IPS-15b (cell line): ENCODE data around the gene RAB37.
A peak's percentile ranks its signal among the peaks of the same experiment; 100 is the strongest.

Source experiments
- H3K27me3 ChIP-seq: one replicate; pipeline ENCODE4 v1.6.1; 2013; ENCODE audit warnings: low read length; ENCODE audit not compliant: control insufficient read depth, insufficient read depth
- H3K36me3 ChIP-seq: one replicate; pipeline ENCODE4 v1.6.1; 2013; ENCODE audit warnings: low read length; ENCODE audit not compliant: control insufficient read depth, insufficient read depth
- H3K4me1 ChIP-seq: one replicate; pipeline ENCODE4 v1.6.1; 2013; ENCODE audit warnings: mild to moderate bottlenecking, low read length; ENCODE audit not compliant: control insufficient read depth, insufficient read depth
- H3K4me3 ChIP-seq: one replicate; pipeline ENCODE4 v1.5.1; 2013; ENCODE audit warnings: low read depth, low read length
- H3K9ac ChIP-seq: one replicate; pipeline ENCODE4 v1.6.1; 2013; ENCODE audit warnings: low read depth, mild to moderate bottlenecking, low read length
- H3K9me3 ChIP-seq: one replicate; pipeline ENCODE4 v1.6.1; 2013; ENCODE audit warnings: mild to moderate bottlenecking, low read length; ENCODE audit not compliant: control insufficient read depth, insufficient read depth

The RAB37 gene

DNA sequence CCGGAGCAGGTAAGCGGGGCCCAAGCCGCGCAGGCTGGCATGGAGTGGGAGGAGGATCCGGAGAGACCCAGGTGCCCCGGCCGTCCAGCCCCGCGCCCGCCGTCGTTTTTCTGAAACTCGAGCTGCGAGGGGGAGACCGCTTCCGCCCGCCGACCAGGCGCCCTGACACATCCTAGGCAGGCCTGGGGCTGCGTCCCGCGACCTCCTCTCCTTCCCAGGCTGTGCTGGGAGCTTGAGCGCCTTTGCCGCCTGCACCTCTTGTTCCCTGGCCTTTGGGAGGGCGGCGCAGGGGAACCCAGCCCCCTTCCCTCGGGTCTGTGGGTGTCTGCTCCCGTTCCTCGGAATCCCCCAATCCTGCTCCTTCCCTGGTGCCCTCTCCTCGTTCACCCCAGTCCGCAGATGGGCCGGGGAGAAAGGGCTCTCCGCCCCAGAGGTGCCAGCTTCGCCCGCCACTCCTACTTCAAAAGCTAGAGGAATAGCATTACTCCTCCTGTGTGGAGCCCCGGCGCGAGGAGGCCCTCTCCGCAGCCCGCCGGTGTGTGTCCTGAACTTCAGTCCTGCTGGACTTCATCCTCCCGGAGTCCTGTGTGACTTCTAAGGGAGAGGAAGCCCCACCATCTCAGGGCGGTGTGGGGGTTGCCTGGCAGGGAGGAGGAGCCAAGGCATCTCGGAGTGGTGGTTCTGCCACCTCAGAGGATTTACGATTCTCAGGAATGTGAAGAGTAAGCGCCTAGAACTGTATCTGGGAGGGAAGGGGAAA is 12.4 kb downstream of the RAB37 start:
- H3K4me3 ChIP-seq = peak overlapping the region; percentile 87
- H3K27me3 ChIP-seq = no peaks in the 10 kb centered on the region
- no peaks in the 10 kb centered on the region for H3K9me3 ChIP-seq
- peak overlapping the region; percentile 73 for H3K9ac ChIP-seq
- H3K4me1 ChIP-seq = peaks cover 25% of the 10 kb centered on the region
- peaks cover 6% of the 10 kb centered on the region for H3K36me3 ChIP-seq

DNA sequence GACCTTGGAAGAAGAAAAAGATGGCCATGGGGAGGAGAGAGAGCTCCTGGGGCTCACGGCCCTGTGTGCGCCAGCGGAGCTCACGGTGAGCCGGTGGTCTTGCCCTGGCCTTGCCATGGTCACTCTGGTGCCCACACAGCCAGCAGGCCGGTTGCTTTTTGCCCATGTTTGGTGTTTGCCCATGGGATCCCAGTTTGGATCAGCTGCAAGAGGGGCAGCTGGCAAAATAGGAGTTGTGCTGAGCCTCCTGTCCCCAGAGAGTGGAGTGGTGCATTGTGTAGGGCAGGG is 12.9 kb downstream of the RAB37 start:
- H3K36me3 ChIP-seq = peaks cover 6% of the 10 kb centered on the region
- H3K4me3 ChIP-seq = peak overlapping the region; percentile 87
- peaks cover 25% of the 10 kb centered on the region for H3K4me1 ChIP-seq
- peak overlapping the region; percentile 54 for H3K9ac ChIP-seq
- no peaks in the 10 kb centered on the region for H3K9me3 ChIP-seq
- H3K27me3 ChIP-seq = no peaks in the 10 kb centered on the region

DNA sequence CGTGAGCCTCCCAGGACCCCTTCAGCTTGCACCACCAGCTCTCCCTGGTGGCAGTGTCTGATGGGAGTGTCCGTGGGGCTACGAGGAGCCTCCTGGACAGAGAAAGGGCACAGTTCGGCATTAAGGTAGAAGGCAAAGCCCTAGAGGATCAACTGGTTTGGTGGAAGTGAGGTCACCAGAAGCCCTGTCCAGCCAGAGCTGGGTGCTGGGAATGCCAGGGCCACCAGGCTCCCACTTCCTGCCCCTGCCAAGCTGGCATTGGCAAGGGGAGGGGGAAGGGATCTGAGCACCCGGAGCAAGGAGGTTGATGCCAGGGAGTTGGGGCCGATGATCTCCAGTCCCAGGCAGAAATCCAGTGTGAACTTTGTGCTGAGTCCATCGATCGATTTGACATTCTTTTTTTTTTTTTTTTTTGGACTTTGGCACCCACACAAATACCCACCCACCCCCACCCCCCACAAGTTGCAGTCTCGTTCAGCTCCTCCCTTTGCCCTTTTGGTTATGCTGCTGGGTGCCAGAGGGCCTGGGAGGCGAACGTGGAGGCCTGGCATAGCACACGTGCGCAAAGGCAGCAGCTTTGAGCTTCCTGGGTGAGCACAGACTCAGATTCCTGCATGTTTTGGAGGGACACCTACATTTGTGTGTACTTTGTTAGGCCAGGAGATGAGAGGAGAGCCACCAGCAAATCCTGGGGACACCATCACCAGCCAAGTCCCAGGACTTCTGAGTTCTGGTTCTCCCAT is 13.4 kb downstream of the RAB37 start:
- Histone ChIP-seq H3K4me1 (peaks cover 24% of the 10 kb centered on the region), H3K9me3 (no peaks in the 10 kb centered on the region), H3K27me3 (no peaks in the 10 kb centered on the region), H3K4me3 (peak overlapping the region; percentile 87), H3K9ac (peak overlapping the region; percentile 54), H3K36me3 (peaks cover 6% of the 10 kb centered on the region)

DNA sequence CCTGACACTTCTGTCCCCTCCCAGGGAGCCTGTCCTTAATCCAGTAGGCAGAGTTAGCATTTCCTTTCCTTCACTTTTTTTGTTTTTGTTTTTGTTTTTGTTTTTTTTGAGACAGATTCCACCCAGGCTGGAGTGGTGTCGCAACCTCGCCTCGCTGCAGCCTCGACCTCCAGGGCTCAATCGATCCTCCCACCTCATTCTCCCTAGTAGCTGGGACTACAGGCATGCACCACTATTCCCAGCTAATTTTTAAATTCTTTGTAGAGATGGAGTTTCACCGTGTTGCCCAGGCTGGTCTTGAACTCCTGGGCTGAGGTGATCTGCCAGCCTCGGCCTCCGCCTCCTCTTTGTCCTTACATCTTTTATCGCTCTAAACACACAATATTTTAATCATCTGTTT is 15.4 kb downstream of the RAB37 start:
- Histone ChIP-seq H3K4me1 (peaks cover 9% of the 10 kb centered on the region), H3K9ac (no peak overlapping the region), H3K9me3 (no peaks in the 10 kb centered on the region), H3K4me3 (no peak overlapping the region), H3K36me3 (peaks cover 6% of the 10 kb centered on the region), H3K27me3 (no peaks in the 10 kb centered on the region)

DNA sequence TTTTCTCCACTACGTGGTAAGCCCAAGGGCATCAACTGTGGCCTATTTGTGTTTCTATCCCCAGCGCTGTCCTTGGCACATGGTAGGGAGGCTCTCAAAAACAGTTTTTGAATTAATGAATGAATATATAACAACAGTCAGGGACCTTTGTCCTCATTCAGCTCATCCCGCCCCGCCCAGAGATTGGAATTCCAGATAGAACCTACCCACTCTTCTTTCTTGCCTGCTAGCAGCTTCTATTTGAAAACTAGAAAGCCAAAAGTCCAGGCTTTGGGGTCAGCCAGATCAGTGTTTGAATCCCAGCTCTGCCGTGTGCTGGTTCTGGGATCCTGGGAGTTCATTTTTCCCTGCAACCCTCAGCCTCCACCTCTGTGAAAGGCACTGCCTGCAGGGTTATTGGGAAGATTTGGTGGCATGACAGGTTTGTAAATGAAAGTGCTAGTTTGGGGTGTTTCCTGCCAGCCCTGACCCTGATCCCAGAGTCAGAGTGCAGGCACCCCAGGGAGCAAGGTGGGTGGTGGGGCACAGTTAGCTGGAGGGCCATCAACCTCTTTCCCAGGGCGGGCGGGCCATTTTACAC is 15.9 kb downstream of the RAB37 start:
- Histone ChIP-seq H3K9ac (no peak overlapping the region), H3K36me3 (peaks cover 6% of the 10 kb centered on the region), H3K4me1 (peaks cover 9% of the 10 kb centered on the region), H3K4me3 (no peak overlapping the region), H3K27me3 (no peaks in the 10 kb centered on the region), H3K9me3 (no peaks in the 10 kb centered on the region)

DNA sequence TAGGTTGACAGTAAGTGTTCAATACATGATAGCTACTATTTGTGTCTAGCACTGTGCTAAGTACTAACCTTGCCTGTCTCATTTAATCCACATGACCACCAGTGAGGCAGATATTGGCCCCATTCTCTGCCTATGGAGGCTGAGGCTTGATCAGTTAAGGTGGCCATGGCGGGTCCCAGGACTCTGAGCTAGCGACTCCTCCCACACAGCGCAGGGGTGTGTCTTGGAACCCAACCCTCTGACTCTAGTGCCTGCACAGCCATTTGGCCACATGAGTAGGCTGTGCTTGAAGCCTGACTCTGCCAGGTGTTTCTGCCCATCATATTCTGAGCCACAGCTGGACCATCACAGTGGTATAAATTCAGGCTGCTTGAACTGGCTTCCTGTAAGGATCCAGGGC is 17.8 kb downstream of the RAB37 start:
- H3K9ac ChIP-seq = no peak overlapping the region

DNA sequence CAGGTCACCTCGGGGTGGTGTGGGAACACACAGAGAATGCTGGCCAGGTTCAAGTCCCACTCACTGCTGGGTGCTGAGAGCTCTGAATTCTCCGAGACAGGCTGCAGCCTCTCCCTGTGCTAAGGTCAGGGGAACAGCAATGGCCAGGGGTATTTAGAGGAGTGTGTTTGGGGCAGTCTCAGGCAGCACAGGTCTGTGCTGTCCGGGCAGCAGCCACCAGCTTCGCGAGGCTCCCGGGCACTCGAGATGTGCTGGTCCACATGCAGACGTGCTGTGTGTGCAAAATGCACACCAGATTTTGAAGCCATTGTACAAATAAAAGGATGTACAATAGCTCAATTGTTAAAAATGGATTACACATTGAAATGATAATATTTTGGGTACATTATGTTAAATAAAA is 18.5 kb downstream of the RAB37 start:
- H3K36me3 ChIP-seq = peaks cover 3% of the 10 kb centered on the region
- H3K4me1 ChIP-seq = peaks cover 19% of the 10 kb centered on the region
- no peaks in the 10 kb centered on the region for H3K27me3 ChIP-seq
- no peak overlapping the region for H3K9ac ChIP-seq
- no peak overlapping the region for H3K4me3 ChIP-seq
- no peaks in the 10 kb centered on the region for H3K9me3 ChIP-seq

More for the DNA sequence above, 17.8 kb downstream of the RAB37 start:
- peaks cover 3% of the 10 kb centered on the region for H3K36me3 ChIP-seq
- no peaks in the 10 kb centered on the region for H3K27me3 ChIP-seq
- peaks cover 19% of the 10 kb centered on the region for H3K4me1 ChIP-seq
- no peak overlapping the region for H3K4me3 ChIP-seq
- no peaks in the 10 kb centered on the region for H3K9me3 ChIP-seq

DNA sequence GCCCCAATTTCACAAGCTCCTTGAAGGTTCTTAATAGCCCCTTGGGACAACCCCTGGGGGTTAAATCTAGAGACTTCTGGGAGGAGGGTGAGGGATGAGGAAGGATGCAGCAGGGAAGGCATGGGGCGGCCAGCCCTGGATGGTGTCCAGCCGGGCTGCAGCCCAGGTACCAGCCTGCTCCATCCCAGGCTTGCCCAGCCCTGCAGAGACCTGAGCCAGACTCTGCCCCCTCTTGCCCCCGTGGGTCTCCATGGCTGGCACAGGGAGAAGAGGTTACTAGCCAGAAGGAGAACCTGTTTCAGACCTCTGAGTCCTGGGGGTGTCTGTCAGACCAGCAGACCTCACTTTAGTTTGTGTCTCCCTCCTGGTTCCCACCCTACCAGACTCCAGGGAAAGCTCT is 19.8 kb downstream of the RAB37 start:
- H3K4me3 ChIP-seq = no peak overlapping the region
- no peaks in the 10 kb centered on the region for H3K9me3 ChIP-seq
- no peaks in the 10 kb centered on the region for H3K27me3 ChIP-seq
- H3K36me3 ChIP-seq = no peaks in the 10 kb centered on the region
- peaks cover 22% of the 10 kb centered on the region for H3K4me1 ChIP-seq
- no peak overlapping the region for H3K9ac ChIP-seq

DNA sequence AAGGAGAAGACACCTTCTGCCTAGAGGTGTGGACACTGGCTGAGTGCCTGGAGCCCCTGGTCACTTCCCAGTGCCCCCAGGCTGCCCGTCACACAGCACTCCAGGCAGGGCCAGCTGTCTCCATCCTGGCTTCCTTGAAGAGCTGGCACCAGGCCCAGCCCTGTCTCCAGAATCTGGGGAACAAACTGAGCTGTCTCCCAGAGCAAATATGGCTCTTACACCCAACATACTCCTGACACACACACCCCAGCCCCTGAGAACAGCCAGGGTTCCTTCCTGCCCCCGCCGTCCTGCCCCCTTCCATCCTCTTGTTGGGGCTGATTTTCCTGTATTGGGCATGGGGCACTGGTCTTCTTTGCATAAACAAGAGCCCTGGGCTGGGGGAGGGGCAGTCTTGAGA is 20.4 kb downstream of the RAB37 start:
- H3K4me3 ChIP-seq = no peak overlapping the region
- no peaks in the 10 kb centered on the region for H3K27me3 ChIP-seq
- peaks cover 22% of the 10 kb centered on the region for H3K4me1 ChIP-seq
- no peaks in the 10 kb centered on the region for H3K9me3 ChIP-seq
- no peaks in the 10 kb centered on the region for H3K36me3 ChIP-seq
- H3K9ac ChIP-seq = no peak overlapping the region

DNA sequence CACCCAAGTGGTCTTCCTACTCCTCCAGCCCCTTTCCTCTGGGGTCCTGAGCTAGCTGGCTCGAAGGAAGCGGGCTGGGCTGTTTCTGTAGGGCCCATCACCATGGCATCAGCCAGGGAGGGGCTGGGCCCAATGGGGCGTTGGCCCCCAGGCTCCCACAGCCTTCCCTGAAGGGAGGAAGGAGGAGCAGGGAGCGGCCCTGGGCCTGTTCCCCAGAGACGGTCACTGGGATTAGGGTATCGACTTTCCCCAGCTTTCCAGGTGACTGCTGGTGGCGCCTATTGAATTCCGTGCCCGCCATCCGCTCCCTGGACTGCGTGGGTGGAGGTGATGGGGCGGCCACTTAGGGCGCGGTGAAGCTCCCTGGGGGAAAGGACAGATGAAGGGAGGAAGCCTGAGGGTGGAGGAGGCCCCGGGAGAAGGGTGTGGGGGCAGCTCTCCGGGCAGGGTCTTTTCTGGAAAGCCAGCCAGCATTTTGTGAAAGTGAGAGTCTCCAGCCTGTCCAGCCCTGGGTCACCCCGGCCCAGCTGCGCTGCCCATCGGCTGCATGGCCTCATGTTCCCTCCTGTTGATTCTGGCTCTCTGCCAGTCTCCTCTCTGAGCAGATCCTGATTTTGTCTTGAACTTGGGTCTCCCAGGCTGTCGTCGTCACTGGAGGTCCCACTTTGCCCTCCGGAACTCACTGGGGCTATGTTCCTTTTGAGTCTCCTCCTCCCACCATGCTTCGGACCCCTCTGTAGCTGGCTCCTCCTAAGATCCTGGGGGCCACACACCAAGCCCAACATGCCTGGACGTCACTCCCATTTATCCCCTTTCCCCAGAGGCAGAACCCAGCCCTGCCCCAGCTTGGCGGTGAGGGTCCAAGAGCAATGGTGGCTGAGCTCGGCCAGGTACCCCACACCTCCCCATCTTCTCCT is 21.1 kb downstream of the RAB37 start:
- Histone ChIP-seq H3K36me3 (no peaks in the 10 kb centered on the region), H3K9ac (no peak overlapping the region), H3K9me3 (no peaks in the 10 kb centered on the region), H3K27me3 (no peaks in the 10 kb centered on the region), H3K4me3 (no peak overlapping the region), H3K4me1 (peaks cover 22% of the 10 kb centered on the region)

DNA sequence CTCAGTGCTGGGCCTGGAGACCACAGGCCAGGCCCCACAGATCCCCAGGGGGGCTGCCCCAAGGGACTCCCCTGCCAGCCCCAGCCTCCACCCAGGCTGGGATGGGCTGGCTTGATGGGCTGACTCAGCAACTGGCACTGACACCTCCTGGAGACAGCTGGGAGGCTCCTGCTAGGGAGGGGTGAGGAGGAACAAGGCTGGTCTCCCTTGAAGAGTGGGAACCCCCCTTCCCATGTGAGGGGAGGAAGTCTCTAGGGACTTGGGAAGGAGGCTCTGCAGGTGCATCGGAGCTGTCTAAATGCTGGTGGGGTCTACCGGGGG is 21.8 kb downstream of the RAB37 start:
- Histone ChIP-seq H3K4me1 (peaks cover 22% of the 10 kb centered on the region), H3K27me3 (no peaks in the 10 kb centered on the region), H3K9ac (no peak overlapping the region), H3K36me3 (no peaks in the 10 kb centered on the region), H3K4me3 (no peak overlapping the region), H3K9me3 (no peaks in the 10 kb centered on the region)
